ENCODE results near the gene DAGLA. TPM values are rescaled to one million over a fixed set of nuclear protein-coding genes. Genes with fewer than 3 reads are reported as not detected.

DAGLA gene
- total RNA-seq, 1 experiment from 2014 or later = 4.5 TPM

- peak; percentile 70 for DNase-seq
- no peak overlapping the region for H3K14ac ChIP-seq (ENCODE audit: insufficient read depth, low read length)
- no peak overlapping the region for H2BK12ac ChIP-seq (ENCODE audit: insufficient read length, low read depth, low read length)
- no CpG with 5 or more reads among the region's 15 CpGs for WGBS (ENCODE audit: extremely low coverage, insufficient read length, low lambda C conversion rate)
- H3K4me3 Mint-ChIP-seq = no peak overlapping the region; a peak in 2 of 5 replicates
- H4K8ac ChIP-seq (replicated peaks; ENCODE audit: insufficient read length, low read depth, low read length) = no peak overlapping the region
- H3K79me1 ChIP-seq (ENCODE audit: insufficient read depth, low read depth, low read length, poor library complexity, severe bottlenecking) = no peaks in the 10 kb centered on the region
- H3K23ac ChIP-seq (ENCODE audit: insufficient read length, low read depth, low read length) = no peak overlapping the region
- no peak overlapping the region for H2BK20ac ChIP-seq (ENCODE audit: low read depth, low read length, poor library complexity, severe bottlenecking)
- H2BK15ac ChIP-seq (ENCODE audit: low read depth, low read length) = no peak overlapping the region
- H3K27me3 Mint-ChIP-seq (ENCODE audit: low read depth) = no peaks in the 10 kb centered on the region; the same call in 1 of the 2 replicates
- no peak overlapping the region for H2AFZ ChIP-seq (ENCODE audit: low read length)
- no peak overlapping the region for H4K5ac ChIP-seq (ENCODE audit: insufficient read length, low read depth, low read length)
- no peak overlapping the region for H3K4me2 ChIP-seq (ENCODE audit: insufficient read depth, insufficient read length, low read length)
- H3K9ac ChIP-seq (ENCODE audit: extremely low read depth, insufficient read length, low read length) = no peak overlapping the region
- H3K4me1 Mint-ChIP-seq = peaks cover 50 to 53% of the 10 kb centered on the region in 2 experiments
- no peak overlapping the region for H2BK120ac ChIP-seq (ENCODE audit: low read depth, low read length, poor library complexity, severe bottlenecking)
- no peak overlapping the region for H4K91ac ChIP-seq (ENCODE audit: insufficient read length, low read depth, low read length)
- no peak overlapping the region for H3T11ph ChIP-seq (ENCODE audit: low read length)
- no peak overlapping the region for H2AK5ac ChIP-seq (ENCODE audit: insufficient read length, low read length)
- no peak overlapping the region for H3K18ac ChIP-seq (ENCODE audit: insufficient read length, low read depth, low read length)
- H3K56ac ChIP-seq (ENCODE audit: insufficient read length, low read depth, low read length) = no peak overlapping the region
- peak overlapping the region in 2 of 3 experiments; percentile 60 to 73; a peak in 3 of 7 replicates for H3K27ac Mint-ChIP-seq
- no peaks in the 10 kb centered on the region for H3K27me3 ChIP-seq (ENCODE audit: insufficient read depth, low read length)
- H3K4me1 ChIP-seq (ENCODE audit: insufficient read depth, low read length) = peaks cover 9% of the 10 kb centered on the region; the same call in 1 of the 2 replicates
- no peaks in the 10 kb centered on the region for H3K9me3 ChIP-seq (ENCODE audit: control insufficient read depth, low read depth, low read length)
- no peaks in the 10 kb centered on the region for H3K36me3 Mint-ChIP-seq (ENCODE audit: insufficient read depth in 1 of 3, low read depth in 3 of 3)
- no peaks in the 10 kb centered on the region for H3K23me2 ChIP-seq (ENCODE audit: insufficient read length, low read depth, low read length, poor library complexity, severe bottlenecking)
- no peaks in the 10 kb centered on the region for H3K79me2 ChIP-seq (ENCODE audit: insufficient read depth, low read length)
- no peaks in the 10 kb centered on the region for H4K20me1 ChIP-seq (ENCODE audit: control insufficient read depth, insufficient read depth, insufficient read length)
- peak; percentile 53 for TF ChIP-seq CTCF (conservative IDR thresholded peaks at IDR 0.05)
- peaks cover 0 to 2% of the 10 kb centered on the region in 2 experiments; a peak in 1 of 5 replicates for H3K9me3 Mint-ChIP-seq
- no peak overlapping the region for H3K4ac ChIP-seq (ENCODE audit: low read depth, low read length)
- H2BK5ac ChIP-seq (ENCODE audit: insufficient read length, low read length) = no peak overlapping the region
- H3K27ac ChIP-seq (ENCODE audit: insufficient read length, low read depth, low read length) = no peak overlapping the region
Measured at GRCh38 chr11:61694946-61695706, 14.9 kb downstream of the DAGLA start.

Measured in H9 (cell line).